Body of pancreas (tissue), 4 donors: Measurements from ENCODE around the gene TUBA8.

Experiments
- POLR2A ChIP-seq, 3 donors: fragments of 450-650 bp; IDR thresholded peaks; one replicate each; pipeline ENCODE4 v1.6.1; 2016; ENCODE audit warnings: antibody characterized with exemption in 3 of 3, mild to moderate bottlenecking in 2 of 3
- TF ChIP-seq, protein P1 (sequence below), 7 experiments: fragments of 450-650 bp in 4 of 7; fragments of 200-600 bp in 3 of 7; sonication (generic) in 3 of 7; IDR thresholded peaks; one replicate each; pipeline ENCODE4 v1.5.1; 2016 to 2019; ENCODE audit warnings: antibody characterized with exemption in 7 of 7

GRCh38 chr22:18147791-18148190, 37.2 kb downstream of the TUBA8 start:
- no peak for TF ChIP-seq POLR2A (IDR thresholded peaks at IDR 0.05)
- TF ChIP-seq, protein P1, sequence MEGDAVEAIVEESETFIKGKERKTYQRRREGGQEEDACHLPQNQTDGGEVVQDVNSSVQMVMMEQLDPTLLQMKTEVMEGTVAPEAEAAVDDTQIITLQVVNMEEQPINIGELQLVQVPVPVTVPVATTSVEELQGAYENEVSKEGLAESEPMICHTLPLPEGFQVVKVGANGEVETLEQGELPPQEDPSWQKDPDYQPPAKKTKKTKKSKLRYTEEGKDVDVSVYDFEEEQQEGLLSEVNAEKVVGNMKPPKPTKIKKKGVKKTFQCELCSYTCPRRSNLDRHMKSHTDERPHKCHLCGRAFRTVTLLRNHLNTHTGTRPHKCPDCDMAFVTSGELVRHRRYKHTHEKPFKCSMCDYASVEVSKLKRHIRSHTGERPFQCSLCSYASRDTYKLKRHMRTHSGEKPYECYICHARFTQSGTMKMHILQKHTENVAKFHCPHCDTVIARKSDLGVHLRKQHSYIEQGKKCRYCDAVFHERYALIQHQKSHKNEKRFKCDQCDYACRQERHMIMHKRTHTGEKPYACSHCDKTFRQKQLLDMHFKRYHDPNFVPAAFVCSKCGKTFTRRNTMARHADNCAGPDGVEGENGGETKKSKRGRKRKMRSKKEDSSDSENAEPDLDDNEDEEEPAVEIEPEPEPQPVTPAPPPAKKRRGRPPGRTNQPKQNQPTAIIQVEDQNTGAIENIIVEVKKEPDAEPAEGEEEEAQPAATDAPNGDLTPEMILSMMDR (IDR thresholded peaks at IDR 0.05): no peak
